Ishikawa (cell line): ENCODE results near the gene NCOR2.

Experiments
- CEBPB ChIP-seq: IDR thresholded peaks from 2 replicates; pipeline ENCODE4 v1.6.1; 2012
- RAD21 ChIP-seq: IDR thresholded peaks from 2 replicates; pipeline ENCODE4 v1.6.1; 2012; ENCODE audit warnings: low read depth
- TAF1 ChIP-seq: IDR thresholded peaks from 2 replicates; pipeline ENCODE4 v1.6.1; 2012; ENCODE audit warnings: low read depth, mild to moderate bottlenecking
- TEAD4 ChIP-seq: IDR thresholded peaks from 2 replicates; pipeline ENCODE4 v1.6.1; 2012

DNA sequence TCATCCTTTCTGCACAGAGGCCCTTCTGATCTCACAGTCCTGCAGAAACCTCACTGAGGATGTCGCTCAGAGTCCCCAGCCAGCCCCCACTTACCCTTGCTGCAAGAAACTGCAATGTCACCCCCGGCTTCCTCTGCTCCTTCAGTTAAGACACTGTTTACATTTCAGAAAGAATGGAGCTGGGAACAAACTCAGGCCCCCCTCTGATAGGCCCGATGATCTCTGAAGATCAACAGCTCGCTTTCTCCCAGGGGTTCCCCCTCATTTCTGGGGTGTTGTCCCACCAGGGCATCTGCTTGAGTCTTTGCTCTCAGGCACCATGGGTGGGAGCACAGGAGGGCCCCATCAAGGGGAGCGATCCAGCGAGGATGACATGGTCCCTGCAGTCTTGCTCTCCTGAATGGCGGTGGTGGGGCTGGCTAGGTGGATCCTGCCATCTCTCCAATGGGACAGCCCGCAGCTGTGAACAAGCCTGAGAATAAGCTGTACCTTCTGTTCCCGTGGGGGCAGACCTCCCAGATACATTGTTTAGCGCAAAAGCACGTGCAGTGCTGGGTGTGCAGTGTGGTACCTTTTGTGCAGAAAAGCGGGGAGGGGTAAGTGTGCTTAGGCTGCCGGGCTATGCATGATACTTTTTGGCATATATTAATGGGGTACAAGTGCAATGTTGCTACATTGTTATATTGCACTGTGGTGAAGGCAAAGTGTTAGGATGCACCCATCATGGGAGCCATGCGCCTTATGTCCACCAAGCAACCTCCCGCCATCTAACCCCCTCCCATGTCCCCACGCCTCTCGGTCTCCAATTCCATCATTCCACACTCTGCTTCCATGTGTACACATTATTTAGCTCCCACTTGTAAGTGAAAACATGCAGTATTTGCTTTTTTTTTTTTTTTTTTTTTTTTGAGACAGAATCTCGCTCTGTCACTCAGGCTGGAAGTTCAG, 6.7 kb upstream of the NCOR2 start:
- TF ChIP-seq TAF1 (no peak), TEAD4 (no peak), CEBPB (no peak), RAD21 (no peak)
